Endodermal cell (in vitro differentiated cells): ENCODE data around the gene EMILIN2. TPM values are rescaled to one million over a fixed set of nuclear protein-coding genes. Genes with fewer than 3 reads are reported as not detected.

Experiments used
- DNase-seq: peaks from one replicate; pipeline ENCODE4 v3.0.0-alpha.2; 2017
- H3K27ac ChIP-seq: 2 replicates; pipeline ENCODE4 v1.5.1; 2013; ENCODE audit warnings: mild to moderate bottlenecking, low read depth, low read length, moderate library complexity
- H3K27me3 ChIP-seq: 2 replicates; pipeline ENCODE4 v1.6.1; 2013; ENCODE audit warnings: mild to moderate bottlenecking, low read length, moderate library complexity; ENCODE audit not compliant: insufficient read depth, control insufficient read depth, poor library complexity, severe bottlenecking
- H3K36me3 ChIP-seq: 2 replicates; pipeline ENCODE4 v1.7.0; 2013; ENCODE audit warnings: mild to moderate bottlenecking, low read length, moderate library complexity; ENCODE audit not compliant: control insufficient read depth, insufficient read depth
- H3K4me1 ChIP-seq: one replicate; pipeline ENCODE4 v1.7.0; 2013; ENCODE audit warnings: low read length; ENCODE audit not compliant: control insufficient read depth, insufficient read depth
- H3K4me3 ChIP-seq: 2 replicates; pipeline ENCODE4 v1.5.1; 2013; ENCODE audit warnings: mild to moderate bottlenecking, low read length, moderate library complexity
- H3K9ac ChIP-seq: 2 replicates; pipeline ENCODE4 v1.6.1; 2013; ENCODE audit warnings: mild to moderate bottlenecking, low read length, moderate library complexity; ENCODE audit not compliant: poor library complexity, severe bottlenecking; ENCODE audit errors: extremely low read depth
- H3K9me3 ChIP-seq: 2 replicates; pipeline ENCODE4 v1.6.1; 2013; ENCODE audit warnings: mild to moderate bottlenecking, low read length, moderate library complexity; ENCODE audit not compliant: control insufficient read depth
- H3K27ac Mint-ChIP-seq: 2 replicates; pipeline ENCODE4 v1.8.0; 2020; ENCODE audit warnings: mixed read lengths
- H3K27me3 Mint-ChIP-seq: 2 replicates; pipeline ENCODE4 v1.8.0; 2021; ENCODE audit warnings: mild to moderate bottlenecking, mixed read lengths; ENCODE audit not compliant: insufficient read depth
- H3K36me3 Mint-ChIP-seq: 2 replicates; pipeline ENCODE4 v1.8.0; 2020; ENCODE audit warnings: low read depth, mixed read lengths
- H3K4me1 Mint-ChIP-seq: 2 replicates; pipeline ENCODE4 v1.8.0; 2020; ENCODE audit warnings: mixed read lengths
- H3K4me3 Mint-ChIP-seq: 2 replicates; pipeline ENCODE4 v1.8.0; 2020; ENCODE audit warnings: mild to moderate bottlenecking, moderate library complexity, mixed read lengths
- H3K9me3 Mint-ChIP-seq: 2 replicates; pipeline ENCODE4 v1.8.0; 2020; ENCODE audit warnings: mild to moderate bottlenecking, mixed read lengths
- WGBS, 2 experiments: methylation state at CpG; one replicate each; pipeline versions ENCODE4 v1.1.5 to v1.1.7; 2013; ENCODE audit warnings: missing lambda C conversion rate in 2 of 2, mixed read lengths in 1 of 2; ENCODE audit not compliant: insufficient coverage in 1 of 2, insufficient read length in 1 of 2; 5-methylcytosine and 5-hydroxymethylcytosine counted together
- total RNA-seq, 2 donors: library from RNA; stranded (reverse); fragmentation: NEBNext Ultra II Directional in 1 of 2; extraction: Animal tissue kit (Norgen Biotek cat#: 25700) in 1 of 2; gene quantifications; 2 replicates in 1 of 2; 3 replicates in 1 of 2; pipeline ENCODE4 v1.2.1, GENCODE V29; 2021
- TF ChIP-seq, protein P1 (sequence below): fragments of 200-600 bp; sonication (generic); conservative IDR thresholded peaks from 2 replicates; pipeline ENCODE4 v1.5.0; 2021; ENCODE audit warnings: antibody characterized with exemption, mild to moderate bottlenecking

Gene EMILIN2
- total RNA-seq, 2 donors from 2014 or later = 14.2 to 16.8 TPM

DNA sequence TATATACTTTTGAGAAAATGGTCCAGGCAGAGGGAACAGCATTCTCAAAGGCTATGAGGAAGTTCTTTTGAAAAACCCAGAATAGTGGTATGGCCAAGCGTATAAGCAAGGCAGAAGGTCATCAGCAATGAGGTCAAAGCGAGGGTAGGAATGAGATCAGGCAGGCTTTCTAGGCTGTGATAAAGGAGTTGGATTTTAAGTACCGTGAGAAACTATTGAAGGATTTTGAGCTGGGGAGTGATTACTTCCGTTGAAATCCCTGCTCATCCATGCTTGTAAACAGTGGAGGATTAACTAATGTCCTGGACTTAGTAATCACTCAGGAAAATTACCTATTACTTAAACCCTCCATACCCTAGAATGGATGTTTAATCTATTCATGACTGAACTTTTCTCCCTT lies 50.2 kb downstream of the EMILIN2 start:
- Histone ChIP-seq H3K27ac (no peak overlapping the region), H3K4me3 (no peak overlapping the region), H3K9me3 (peaks cover 8% of the 10 kb centered on the region), H3K4me1 (peaks cover 14% of the 10 kb centered on the region), H3K9ac (no peak overlapping the region), H3K27me3 (peaks cover 26% of the 10 kb centered on the region), H3K36me3 (peaks cover 5% of the 10 kb centered on the region)
- TF ChIP-seq, protein P1, sequence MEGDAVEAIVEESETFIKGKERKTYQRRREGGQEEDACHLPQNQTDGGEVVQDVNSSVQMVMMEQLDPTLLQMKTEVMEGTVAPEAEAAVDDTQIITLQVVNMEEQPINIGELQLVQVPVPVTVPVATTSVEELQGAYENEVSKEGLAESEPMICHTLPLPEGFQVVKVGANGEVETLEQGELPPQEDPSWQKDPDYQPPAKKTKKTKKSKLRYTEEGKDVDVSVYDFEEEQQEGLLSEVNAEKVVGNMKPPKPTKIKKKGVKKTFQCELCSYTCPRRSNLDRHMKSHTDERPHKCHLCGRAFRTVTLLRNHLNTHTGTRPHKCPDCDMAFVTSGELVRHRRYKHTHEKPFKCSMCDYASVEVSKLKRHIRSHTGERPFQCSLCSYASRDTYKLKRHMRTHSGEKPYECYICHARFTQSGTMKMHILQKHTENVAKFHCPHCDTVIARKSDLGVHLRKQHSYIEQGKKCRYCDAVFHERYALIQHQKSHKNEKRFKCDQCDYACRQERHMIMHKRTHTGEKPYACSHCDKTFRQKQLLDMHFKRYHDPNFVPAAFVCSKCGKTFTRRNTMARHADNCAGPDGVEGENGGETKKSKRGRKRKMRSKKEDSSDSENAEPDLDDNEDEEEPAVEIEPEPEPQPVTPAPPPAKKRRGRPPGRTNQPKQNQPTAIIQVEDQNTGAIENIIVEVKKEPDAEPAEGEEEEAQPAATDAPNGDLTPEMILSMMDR = no peak
- H3K4me3 Mint-ChIP-seq = no peak overlapping the region
- peaks cover 31% of the 10 kb centered on the region for H3K27me3 Mint-ChIP-seq
- H3K4me1 Mint-ChIP-seq = peaks cover 35% of the 10 kb centered on the region
- no peak overlapping the region for H3K27ac Mint-ChIP-seq
- peaks cover 7% of the 10 kb centered on the region for H3K9me3 Mint-ChIP-seq
- WGBS, 2 experiments = 74 to 94% methylated on average over 3 to 4 of the region's 4 CpGs
- peaks cover under 1% of the 10 kb centered on the region for H3K36me3 Mint-ChIP-seq
- DNase-seq = no peak

DNA sequence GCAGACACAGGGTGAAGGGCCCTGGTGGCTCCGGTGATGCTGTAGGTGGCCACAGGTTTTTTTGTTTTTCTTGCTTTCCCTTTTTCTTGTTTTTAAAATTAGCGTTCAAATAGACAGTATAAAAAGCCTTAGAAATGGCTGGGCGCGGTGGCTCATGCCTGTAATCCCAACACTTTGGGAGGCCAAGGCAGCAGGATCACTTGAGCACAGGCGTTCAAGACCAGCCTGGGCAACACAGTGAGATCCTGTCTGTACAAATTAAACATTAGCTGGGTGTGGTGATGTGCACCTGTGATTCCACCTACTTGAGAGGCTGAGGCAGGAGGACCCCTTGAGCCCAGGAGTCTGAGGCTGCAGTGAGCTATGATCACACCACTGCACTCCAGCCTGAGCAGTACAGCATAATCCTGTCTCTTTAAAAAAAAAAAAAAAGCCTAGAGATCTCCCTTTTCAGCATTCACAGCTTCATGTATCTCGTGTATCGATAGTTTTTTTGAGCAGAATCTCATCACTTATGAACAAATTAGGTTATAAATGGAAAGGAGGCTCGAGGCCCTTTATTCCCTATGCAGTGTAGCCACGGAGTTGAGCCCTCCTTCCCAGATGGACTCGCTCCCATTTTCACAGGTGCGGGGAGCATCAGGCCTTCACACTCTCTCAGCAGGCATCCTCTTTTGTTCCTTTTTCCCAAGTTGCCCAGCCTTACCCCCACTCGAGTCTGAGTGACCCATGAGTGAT lies 50.8 kb downstream of the EMILIN2 start:
- TF ChIP-seq, protein P1 = no peak
- H3K36me3 Mint-ChIP-seq = no peaks in the 10 kb centered on the region
- no peak overlapping the region for H3K4me3 Mint-ChIP-seq
- H3K27ac Mint-ChIP-seq = no peak overlapping the region
- peaks cover 14% of the 10 kb centered on the region for H3K4me1 ChIP-seq
- H3K27me3 ChIP-seq = peaks cover 26% of the 10 kb centered on the region
- peaks cover 27% of the 10 kb centered on the region for H3K27me3 Mint-ChIP-seq
- no peak overlapping the region for H3K9ac ChIP-seq
- no peak overlapping the region for H3K27ac ChIP-seq
- no peak overlapping the region for H3K4me3 ChIP-seq
- no peaks in the 10 kb centered on the region for H3K36me3 ChIP-seq
- peak; percentile 24 for DNase-seq
- H3K9me3 Mint-ChIP-seq = peaks cover 7% of the 10 kb centered on the region
- H3K4me1 Mint-ChIP-seq = peaks cover 35% of the 10 kb centered on the region
- peaks cover 8% of the 10 kb centered on the region for H3K9me3 ChIP-seq
- 79 to 90% methylated on average over 8 to 12 of the region's 12 CpGs for WGBS, 2 experiments

DNA sequence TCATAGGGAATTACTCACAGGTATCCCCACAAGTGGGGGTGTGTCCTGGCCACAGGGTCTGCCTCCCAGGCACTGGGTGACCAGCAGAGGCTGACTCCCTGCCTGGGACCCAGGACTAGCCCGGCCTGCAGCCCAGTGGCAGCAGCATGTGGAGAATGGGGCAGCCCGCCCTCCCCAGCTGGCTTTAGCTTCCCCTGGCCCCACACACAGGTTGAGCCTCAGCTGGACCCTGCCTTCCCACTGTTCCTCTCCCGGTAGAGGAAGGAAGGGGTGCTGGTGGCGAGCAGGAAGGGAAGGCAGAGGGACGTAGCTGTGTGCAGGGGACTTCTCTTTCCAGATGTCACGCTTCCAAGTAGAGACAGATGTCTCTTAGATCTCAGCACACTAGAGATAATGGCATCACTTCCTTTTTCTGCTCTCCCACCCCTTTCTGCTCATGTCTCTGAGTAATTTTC lies 51.4 kb downstream of the EMILIN2 start:
- TF ChIP-seq, protein P1 = no peak
- peaks cover 14% of the 10 kb centered on the region for H3K4me1 ChIP-seq
- 83 to 90% methylated on average over 1 to 6 of the region's 6 CpGs for WGBS, 2 experiments
- Mint-ChIP-seq H3K4me1 (peaks cover 31% of the 10 kb centered on the region), H3K27ac (no peak overlapping the region), H3K36me3 (no peaks in the 10 kb centered on the region), H3K27me3 (peaks cover 25% of the 10 kb centered on the region), H3K4me3 (no peak overlapping the region), H3K9me3 (peaks cover 7% of the 10 kb centered on the region)
- DNase-seq = peak; percentile 68
- no peak overlapping the region for H3K9ac ChIP-seq
- no peak overlapping the region for H3K4me3 ChIP-seq
- H3K36me3 ChIP-seq = no peaks in the 10 kb centered on the region
- peaks cover 26% of the 10 kb centered on the region for H3K27me3 ChIP-seq
- H3K9me3 ChIP-seq = peaks cover 8% of the 10 kb centered on the region
- H3K27ac ChIP-seq = no peak overlapping the region
